Keratinocyte (primary cell): ENCODE measurements around the gene AFF2. TPM values are rescaled to one million over a fixed set of nuclear protein-coding genes. Genes with fewer than 3 reads are reported as not detected.

ENCODE experiments used
- DNase-seq: peaks from one replicate; pipeline ENCODE4 v3.0.0-alpha.2; 2011; ENCODE audit warnings: low read depth, missing footprints, low spot score
- FAIRE-seq: peaks from 2 replicates; lab custom pipeline; 2011; peaks lifted over from hg19 to GRCh38; lab: Jason Lieb, UNC
- H2AFZ ChIP-seq: 2 replicates; pipeline ENCODE4 v1.6.0; 2012; ENCODE audit warnings: low read length, control low read depth, inconsistent platforms; ENCODE audit not compliant: control insufficient read depth
- H3K27ac ChIP-seq: 2 replicates; pipeline ENCODE4 v1.5.1; 2011; ENCODE audit warnings: low read length; ENCODE audit not compliant: control insufficient read depth, insufficient read depth
- H3K27me3 ChIP-seq: 3 replicates; pipeline ENCODE4 v1.6.0; 2011; ENCODE audit warnings: low read length; ENCODE audit not compliant: control insufficient read depth, insufficient read depth; ENCODE audit errors: extremely low read depth
- H3K36me3 ChIP-seq, 2 experiments: 2 replicates in 1 of 2; 3 replicates in 1 of 2; pipeline ENCODE4 v1.5.1; 2011; ENCODE audit warnings: low read length in 2 of 2, mild to moderate bottlenecking in 1 of 2; ENCODE audit not compliant: control insufficient read depth in 2 of 2, insufficient read depth in 2 of 2; ENCODE audit errors: extremely low read depth in 1 of 2
- H3K4me1 ChIP-seq: 3 replicates; pipeline ENCODE4 v1.5.1; 2011; ENCODE audit warnings: low read length; ENCODE audit not compliant: control insufficient read depth, insufficient read depth; ENCODE audit errors: extremely low read depth
- H3K4me2 ChIP-seq: 3 replicates; pipeline ENCODE4 v1.6.0; 2011; ENCODE audit warnings: low read depth, low read length; ENCODE audit not compliant: control insufficient read depth, insufficient read depth; ENCODE audit errors: extremely low read depth
- H3K4me3 ChIP-seq, 3 experiments: fragments of 200-600 bp in 1 of 3; sonication (generic) in 1 of 3; 2 replicates in 2 of 3; 3 replicates in 1 of 3; pipeline ENCODE4 v1.5.1; 2011 to 2016; ENCODE audit warnings: low read length in 3 of 3, mild to moderate bottlenecking in 3 of 3, control low read depth in 2 of 3, inconsistent platforms in 1 of 3, low read depth in 1 of 3, mixed read lengths in 1 of 3, mixed run types in 1 of 3, moderate library complexity in 1 of 3; ENCODE audit not compliant: control insufficient read depth in 2 of 3, insufficient read depth in 2 of 3; ENCODE audit errors: extremely low read depth in 1 of 3
- H3K79me2 ChIP-seq: 2 replicates; pipeline ENCODE4 v1.6.0; 2012; ENCODE audit warnings: low read length; ENCODE audit not compliant: control insufficient read depth, insufficient read depth
- H3K9ac ChIP-seq: 3 replicates; pipeline ENCODE4 v1.6.0; 2011; ENCODE audit warnings: low read length; ENCODE audit not compliant: control insufficient read depth, insufficient read depth; ENCODE audit errors: extremely low read depth
- H3K9me1 ChIP-seq: 3 replicates; pipeline ENCODE4 v1.6.0; 2011; ENCODE audit warnings: low read length; ENCODE audit not compliant: control insufficient read depth, insufficient read depth; ENCODE audit errors: extremely low read depth
- H3K9me3 ChIP-seq: 2 replicates; pipeline ENCODE4 v1.5.1; 2012; ENCODE audit warnings: low read depth, low read length; ENCODE audit not compliant: control insufficient read depth
- H4K20me1 ChIP-seq: 3 replicates; pipeline ENCODE4 v1.6.0; 2011; ENCODE audit warnings: low read length; ENCODE audit not compliant: control insufficient read depth, insufficient read depth; ENCODE audit errors: extremely low read depth
- EZH2 ChIP-seq: IDR thresholded peaks from one replicate; pipeline ENCODE4 v1.6.1; 2012; ENCODE audit warnings: inconsistent platforms, mild to moderate bottlenecking, low read length, moderate library complexity
- dilution Hi-C: fragments of 300-500 bp; cut with MboI; formaldehyde crosslinking; loops from one replicate; pipeline ENCODE4 v1.7.0; 2020; ENCODE audit warnings: low sequenced_read_pairs; ENCODE audit not compliant: extremely low pct_ligation_motif_present
- polyA plus RNA-seq, 5 experiments: library from polyadenylated mRNA; depleted of rRNA in 3 of 5; stranded (reverse) in 3 of 5; stranded (forward) in 1 of 5; unstranded in 1 of 5; fragments of >200 nt; gene quantifications; 1 replicate in 1 of 5; 2 replicates in 3 of 5; 3 replicates in 1 of 5; pipeline versions ENCODE4 v1.2.1 to v1.2.3, GENCODE V29; 2011 to 2012; ENCODE audit warnings: missing spikeins in 2 of 5, low read depth in 1 of 5, low replicate concordance in 1 of 5
- TF ChIP-seq, protein P1 (sequence below), 3 experiments: IDR thresholded peaks in 1 of 3; conservative IDR thresholded peaks in 1 of 3; optimal IDR thresholded peaks in 1 of 3; 2 replicates in 2 of 3; 3 replicates in 1 of 3; pipeline versions ENCODE3 to v1.5.1; 2011; ENCODE audit warnings: low read length in 3 of 3, mild to moderate bottlenecking in 3 of 3, moderate library complexity in 2 of 3, control low read depth in 1 of 3, inconsistent platforms in 1 of 3; ENCODE audit not compliant: insufficient read depth in 2 of 3; ENCODE audit errors: extremely low read depth in 1 of 3

Gene AFF2
- polyA plus RNA-seq, 1 donor (not counting 4 experiments of a cell fraction or from before 2014, with no cell fraction given): 0.01 TPM

DNA sequence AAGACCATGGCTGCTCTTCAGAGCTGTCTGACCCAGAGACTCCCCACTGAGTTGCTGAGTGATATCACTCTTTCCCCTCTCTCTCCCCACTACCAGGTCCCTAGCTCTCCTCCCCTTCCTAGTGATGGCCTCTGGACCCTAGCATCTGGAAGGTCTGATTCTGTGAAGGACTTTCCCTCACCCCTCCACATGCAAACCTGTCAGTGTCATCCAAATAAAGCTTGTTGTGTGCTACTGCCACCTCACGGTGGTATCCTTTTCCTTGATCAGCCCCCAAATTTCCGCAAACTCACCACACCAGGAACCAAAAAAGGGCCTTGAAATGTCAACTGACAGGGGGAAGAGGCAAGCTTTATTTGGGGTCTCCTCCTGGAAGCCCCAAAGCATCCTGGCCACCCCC is 504.5 kb downstream of the AFF2 start:
- Histone ChIP-seq H3K9me1 (no peaks in the 10 kb centered on the region), H2AFZ (no peak overlapping the region), H3K27me3 (no peaks in the 10 kb centered on the region), H3K79me2 (no peaks in the 10 kb centered on the region), H3K9me3 (peaks cover 3% of the 10 kb centered on the region), H3K4me1 (no peaks in the 10 kb centered on the region), H3K36me3 (no peaks in the 10 kb centered on the region), H3K4me3 (no peak overlapping the region), H4K20me1 (no peaks in the 10 kb centered on the region), H3K4me2 (no peak overlapping the region), H3K9ac (no peak overlapping the region), H3K27ac (no peak overlapping the region)
- dilution Hi-C loops: no loop called here
- DNase-seq (no peak), FAIRE-seq (no peak)
- TF ChIP-seq, protein P1, sequence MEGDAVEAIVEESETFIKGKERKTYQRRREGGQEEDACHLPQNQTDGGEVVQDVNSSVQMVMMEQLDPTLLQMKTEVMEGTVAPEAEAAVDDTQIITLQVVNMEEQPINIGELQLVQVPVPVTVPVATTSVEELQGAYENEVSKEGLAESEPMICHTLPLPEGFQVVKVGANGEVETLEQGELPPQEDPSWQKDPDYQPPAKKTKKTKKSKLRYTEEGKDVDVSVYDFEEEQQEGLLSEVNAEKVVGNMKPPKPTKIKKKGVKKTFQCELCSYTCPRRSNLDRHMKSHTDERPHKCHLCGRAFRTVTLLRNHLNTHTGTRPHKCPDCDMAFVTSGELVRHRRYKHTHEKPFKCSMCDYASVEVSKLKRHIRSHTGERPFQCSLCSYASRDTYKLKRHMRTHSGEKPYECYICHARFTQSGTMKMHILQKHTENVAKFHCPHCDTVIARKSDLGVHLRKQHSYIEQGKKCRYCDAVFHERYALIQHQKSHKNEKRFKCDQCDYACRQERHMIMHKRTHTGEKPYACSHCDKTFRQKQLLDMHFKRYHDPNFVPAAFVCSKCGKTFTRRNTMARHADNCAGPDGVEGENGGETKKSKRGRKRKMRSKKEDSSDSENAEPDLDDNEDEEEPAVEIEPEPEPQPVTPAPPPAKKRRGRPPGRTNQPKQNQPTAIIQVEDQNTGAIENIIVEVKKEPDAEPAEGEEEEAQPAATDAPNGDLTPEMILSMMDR (optimal IDR thresholded peaks at IDR 0.05 in 1 of 3, IDR thresholded peaks at IDR 0.05 in 1 of 3, conservative IDR thresholded peaks at IDR 0.05 in 1 of 3; ENCODE audit: extremely low read depth in 1 of 3, insufficient read depth in 2 of 3, low read length in 3 of 3): peak in 1 of 3 experiments; percentile 4
- TF ChIP-seq EZH2: no peak

DNA sequence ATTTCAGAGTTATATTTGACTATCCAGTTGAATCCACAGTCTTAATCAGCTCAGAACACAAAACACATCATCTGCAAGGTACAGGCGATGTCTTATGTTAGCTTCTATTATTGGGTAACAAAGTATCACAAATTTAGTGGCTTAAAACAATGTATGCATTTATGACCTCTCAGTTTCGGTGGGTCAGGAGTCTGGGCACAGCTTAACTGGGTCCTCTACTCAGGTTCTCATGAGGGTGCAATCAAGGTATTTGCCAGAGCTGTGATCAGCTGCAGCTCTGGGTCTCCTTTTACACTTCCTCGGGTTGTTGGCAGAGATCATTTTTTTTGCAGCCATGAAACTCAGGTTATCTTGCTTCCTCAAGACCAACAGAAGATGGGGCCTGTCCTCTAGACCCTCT is 505.8 kb downstream of the AFF2 start:
- Histone ChIP-seq H3K4me1 (no peaks in the 10 kb centered on the region), H3K79me2 (no peaks in the 10 kb centered on the region), H3K4me3 (no peak overlapping the region), H3K9me3 (peaks cover 4% of the 10 kb centered on the region), H3K9me1 (no peaks in the 10 kb centered on the region), H3K9ac (no peak overlapping the region), H3K36me3 (no peaks in the 10 kb centered on the region), H3K27ac (no peak overlapping the region), H3K27me3 (no peaks in the 10 kb centered on the region), H3K4me2 (no peak overlapping the region), H4K20me1 (no peaks in the 10 kb centered on the region), H2AFZ (no peak overlapping the region)
- dilution Hi-C loops: no loop called here
- no peak for DNase-seq
- no peak for FAIRE-seq
- TF ChIP-seq EZH2: no peak
- TF ChIP-seq, protein P1 (optimal IDR thresholded peaks at IDR 0.05 in 1 of 3, IDR thresholded peaks at IDR 0.05 in 1 of 3, conservative IDR thresholded peaks at IDR 0.05 in 1 of 3; ENCODE audit: extremely low read depth in 1 of 3, insufficient read depth in 2 of 3, low read length in 3 of 3): no peak
